Activated T-helper 1 cell treated with anti-CD3 and anti-CD28 coated beads, Interleukin-12 subunit alpha, Interleukin-12 subunit beta, Interleukin-2, Interleukin-4 antibody, amounts not matched to agents 30 ng/mL and 10 ng/mL and 1 ng/mL, durations not matched to agents 14 hours and 24 hours and 36 hours (primary cell): ENCODE results near the gene ZNF182. TPM values are rescaled to one million over a fixed set of nuclear protein-coding genes. Genes with fewer than 3 reads are reported as not detected.
"Not testable (repeated sequence)": the region's sequence is repeated elsewhere in the genome, so short reads cannot be mapped to it uniquely, and the experiment has no call there.

Experiments
- DNase-seq: peaks from one replicate; pipeline ENCODE4 v3.0.0; 2021; ENCODE audit warnings: low spot score
- H3K27ac Mint-ChIP-seq: one replicate; pipeline ENCODE4 v1.8.0; 2021; ENCODE audit warnings: mild to moderate bottlenecking, mixed read lengths
- H3K27me3 Mint-ChIP-seq: one replicate; pipeline ENCODE4 v1.8.0; 2022; ENCODE audit warnings: mild to moderate bottlenecking, moderate library complexity, mixed read lengths; ENCODE audit not compliant: insufficient read depth
- H3K36me3 Mint-ChIP-seq: one replicate; pipeline ENCODE4 v1.8.0; 2021; ENCODE audit warnings: low read depth, mixed read lengths
- H3K4me1 Mint-ChIP-seq: one replicate; pipeline ENCODE4 v1.8.0; 2021; ENCODE audit warnings: low read depth, mixed read lengths
- H3K4me3 Mint-ChIP-seq: one replicate; pipeline ENCODE4 v1.8.0; 2021; ENCODE audit warnings: mild to moderate bottlenecking, moderate library complexity, mixed read lengths
- H3K9me3 Mint-ChIP-seq: one replicate; pipeline ENCODE4 v1.8.0; 2021; ENCODE audit warnings: mixed read lengths
- intact Hi-C: fragments of 100-400 bp; cut with micrococcal nuclease; formaldehyde crosslinking; loops from one replicate; pipeline ENCODE4 v1.15.1; 2024
- total RNA-seq: library from RNA; stranded (reverse); gene quantifications from 2 replicates; pipeline ENCODE4 v1.2.3, GENCODE V29; 2022

Gene ZNF182
- total RNA-seq: 5.4 TPM in 2 replicates

- intact Hi-C loops: no loop called here
- Mint-ChIP-seq H3K4me1 (peaks cover 18% of the 10 kb centered on the region), H3K36me3 (peaks cover 26% of the 10 kb centered on the region), H3K27me3 (no peaks in the 10 kb centered on the region), H3K9me3 (no peaks in the 10 kb centered on the region), H3K4me3 (peak within 1 kb of the TSS; percentile 99), H3K27ac (peak within 1 kb of the TSS; percentile 99)
- DNase-seq: peak; percentile 86
These were observed at the start of gene ZNF182 for GRCh38 chrX:48003758-48004457. Gene ZNF182 (minus strand): TSS chrX:48003989. CDS start chrX:48002609, 1,380 bp downstream.

- DNase-seq: no peak
- no peaks in the 10 kb centered on the region for H3K36me3 Mint-ChIP-seq
- intact Hi-C loops: no loop called here
- H3K27me3 Mint-ChIP-seq: no peaks in the 10 kb centered on the region
- H3K9me3 Mint-ChIP-seq: no peaks in the 10 kb centered on the region
- no peaks in the 10 kb centered on the region for H3K4me1 Mint-ChIP-seq
- H3K27ac Mint-ChIP-seq: no peak overlapping the region
- no peak overlapping the region for H3K4me3 Mint-ChIP-seq
These were observed 43.1 kb upstream of the ZNF182 start for GRCh38 chrX:48046846-48047245.

- Mint-ChIP-seq H3K4me1 (no peaks in the 10 kb centered on the region), H3K36me3 (no peaks in the 10 kb centered on the region)
These were observed 41.9 kb upstream of the ZNF182 start for GRCh38 chrX:48045410-48046311.

GRCh38 chrX:48043056-48043455 lies 39.3 kb upstream of the ZNF182 start:
- H3K36me3 Mint-ChIP-seq: no peaks in the 10 kb centered on the region
- H3K27me3 Mint-ChIP-seq: no peaks in the 10 kb centered on the region
- no peak overlapping the region for H3K4me3 Mint-ChIP-seq
- DNase-seq: no peak
- no peak overlapping the region for H3K27ac Mint-ChIP-seq
- no peaks in the 10 kb centered on the region for H3K4me1 Mint-ChIP-seq
- intact Hi-C loops: no loop called here
- H3K9me3 Mint-ChIP-seq: no peaks in the 10 kb centered on the region

More at GRCh38 chrX:48045410-48046311, 41.9 kb upstream of the ZNF182 start:
- no peaks in the 10 kb centered on the region for H3K27me3 Mint-ChIP-seq
- H3K9me3 Mint-ChIP-seq: no peaks in the 10 kb centered on the region
- intact Hi-C loops: no loop called here
- H3K4me3 Mint-ChIP-seq: no peak overlapping the region
- DNase-seq: no peak
- no peak overlapping the region for H3K27ac Mint-ChIP-seq

- no peak overlapping the region for H3K27ac Mint-ChIP-seq
- no peaks in the 10 kb centered on the region for H3K9me3 Mint-ChIP-seq
- H3K27me3 Mint-ChIP-seq: no peaks in the 10 kb centered on the region
- no peak for DNase-seq
- no peaks in the 10 kb centered on the region for H3K4me1 Mint-ChIP-seq
- no peak overlapping the region for H3K4me3 Mint-ChIP-seq
- intact Hi-C loops: no loop called here
- H3K36me3 Mint-ChIP-seq: no peaks in the 10 kb centered on the region
These were observed 32.1 kb upstream of the ZNF182 start for GRCh38 chrX:48035891-48036290.

- intact Hi-C loops, DNase-seq, H3K27me3 Mint-ChIP-seq, H3K27ac Mint-ChIP-seq, H3K36me3 Mint-ChIP-seq, H3K4me3 Mint-ChIP-seq, H3K9me3 Mint-ChIP-seq, H3K4me1 Mint-ChIP-seq: not testable (repeated sequence)
These were observed 26.9 kb upstream of the ZNF182 start for GRCh38 chrX:48030641-48031173.

GRCh38 chrX:48030237-48030636 lies 26.4 kb upstream of the ZNF182 start:
- H3K4me1 Mint-ChIP-seq: no peaks in the 10 kb centered on the region
- no peak overlapping the region for H3K27ac Mint-ChIP-seq
- no peaks in the 10 kb centered on the region for H3K27me3 Mint-ChIP-seq
- no peak for DNase-seq
- intact Hi-C loops: no loop called here
- H3K4me3 Mint-ChIP-seq: no peak overlapping the region
- H3K9me3 Mint-ChIP-seq: no peaks in the 10 kb centered on the region
- no peaks in the 10 kb centered on the region for H3K36me3 Mint-ChIP-seq

- no peaks in the 10 kb centered on the region for H3K9me3 Mint-ChIP-seq
These were observed 24.3 kb upstream of the ZNF182 start for GRCh38 chrX:48028091-48028490.

GRCh38 chrX:48027545-48027944 lies 23.8 kb upstream of the ZNF182 start:
- intact Hi-C loops: loop anchor here (2.0 to 10.0 kb wide), 5 partner anchors 365 to 833 kb away; partner anchors contain the start of genes ARAF, UBA1 and ZNF41
- H3K4me3 Mint-ChIP-seq, H3K4me1 Mint-ChIP-seq, H3K27ac Mint-ChIP-seq, H3K36me3 Mint-ChIP-seq, H3K9me3 Mint-ChIP-seq, H3K27me3 Mint-ChIP-seq, DNase-seq: not testable (repeated sequence)

More at GRCh38 chrX:48028091-48028490, 24.3 kb upstream of the ZNF182 start:
- intact Hi-C loops: loop anchor here (5.0 to 10.0 kb wide), 4 partner anchors 466 to 833 kb away; partner anchors contain the start of genes ARAF, UBA1 and ZNF41
- no peaks in the 10 kb centered on the region for H3K4me1 Mint-ChIP-seq
- no peaks in the 10 kb centered on the region for H3K36me3 Mint-ChIP-seq
- no peak for DNase-seq
- no peaks in the 10 kb centered on the region for H3K27me3 Mint-ChIP-seq
- no peak overlapping the region for H3K27ac Mint-ChIP-seq
- no peak overlapping the region for H3K4me3 Mint-ChIP-seq

- peaks cover 6% of the 10 kb centered on the region for H3K4me1 Mint-ChIP-seq
- no peak overlapping the region for H3K4me3 Mint-ChIP-seq
- H3K27ac Mint-ChIP-seq: no peak overlapping the region
- DNase-seq: no peak
- H3K36me3 Mint-ChIP-seq: no peaks in the 10 kb centered on the region
- intact Hi-C loops: loop anchor here (5.0 to 10.0 kb wide), 4 partner anchors 463 to 831 kb away; partner anchors contain the start of genes ARAF, UBA1 and ZNF41
- H3K27me3 Mint-ChIP-seq: peaks cover 7% of the 10 kb centered on the region
- peaks cover 9% of the 10 kb centered on the region for H3K9me3 Mint-ChIP-seq
These were observed 21.8 kb upstream of the ZNF182 start for GRCh38 chrX:48025561-48025960.

GRCh38 chrX:48022738-48023137 lies 18.9 kb upstream of the ZNF182 start:
- Mint-ChIP-seq H3K36me3 (no peaks in the 10 kb centered on the region), H3K4me3 (peak overlapping the region; percentile 57), H3K27ac (no peak overlapping the region), H3K27me3 (peaks cover 7% of the 10 kb centered on the region), H3K9me3 (peaks cover 9% of the 10 kb centered on the region), H3K4me1 (peaks cover 6% of the 10 kb centered on the region)
- intact Hi-C loops: loop anchor here (10.0 kb wide), 2 partner anchors 638 to 828 kb away; partner anchors contain the start of gene UBA1
- DNase-seq: no peak

GRCh38 chrX:48022100-48022499 lies 18.3 kb upstream of the ZNF182 start:
- Mint-ChIP-seq H3K36me3 (no peaks in the 10 kb centered on the region), H3K4me1 (peaks cover 6% of the 10 kb centered on the region), H3K27ac (no peak overlapping the region), H3K27me3 (peaks cover 7% of the 10 kb centered on the region), H3K9me3 (peaks cover 9% of the 10 kb centered on the region), H3K4me3 (peak overlapping the region; percentile 92)
- intact Hi-C loops: loop anchor here (10.0 kb wide), 2 partner anchors 637 to 827 kb away; partner anchors contain the start of gene UBA1
- no peak for DNase-seq
